H1 (cell line): Measurements from ENCODE around the gene TLR1. TPM values are rescaled to one million over a fixed set of nuclear protein-coding genes. Genes with fewer than 3 reads are reported as not detected.

Source experiments
- CTCF ChIA-PET: fragments of 300-600 bp; sonication (Branson Sonifier 250); formaldehyde crosslinking; loops from one replicate; lab custom pipeline; 2021; ENCODE audit not compliant: partially characterized antibody; lab: Charles Lee
- POLR2A ChIA-PET: fragments of 300-600 bp; sonication (Branson Sonifier 250); formaldehyde crosslinking; loops from one replicate; lab custom pipeline; 2021; ENCODE audit warnings: inconsistent platforms; ENCODE audit not compliant: partially characterized antibody; lab: Charles Lee
- DNase-seq, 2 experiments: peaks; one replicate each; pipeline versions ENCODE4 v3.0.0 to v3.0.0-alpha.2; 2010 to 2022; ENCODE audit warnings: low spot score in 2 of 2, low read depth in 1 of 2, mixed read lengths in 1 of 2
- FAIRE-seq: peaks from 2 replicates; lab custom pipeline; 2011; peaks lifted over from hg19 to GRCh38; lab: Jason Lieb, UNC
- H2AFZ ChIP-seq: 2 replicates; pipeline ENCODE4 v1.8.1; 2012; ENCODE audit warnings: low read length, inconsistent platforms
- H2AK5ac ChIP-seq: 2 replicates; pipeline ENCODE4 v1.6.1; 2013; ENCODE audit warnings: low read depth, low read length
- H2BK120ac ChIP-seq: replicated peaks from 2 replicates; pipeline ENCODE3; 2013; ENCODE audit warnings: low read depth, low read length, inconsistent platforms
- H2BK12ac ChIP-seq: 2 replicates; pipeline ENCODE4 v1.6.1; 2013; ENCODE audit warnings: low read depth, low read length
- H2BK15ac ChIP-seq: 2 replicates; pipeline ENCODE4 v1.6.1; 2013; ENCODE audit warnings: low read length
- H2BK20ac ChIP-seq: 2 replicates; pipeline ENCODE4 v1.6.1; 2013; ENCODE audit warnings: low read length
- H2BK5ac ChIP-seq: 2 replicates; pipeline ENCODE4 v1.6.1; 2013; ENCODE audit warnings: low read depth, low read length
- H3K14ac ChIP-seq: 2 replicates; pipeline ENCODE4 v1.6.1; 2013; ENCODE audit warnings: inconsistent platforms; ENCODE audit not compliant: insufficient read length
- H3K18ac ChIP-seq: 2 replicates; pipeline ENCODE4 v1.6.1; 2013; ENCODE audit warnings: low read length; ENCODE audit errors: extremely low read depth
- H3K23ac ChIP-seq: 2 replicates; pipeline ENCODE4 v1.6.1; 2013; ENCODE audit warnings: inconsistent platforms; ENCODE audit not compliant: insufficient read length
- H3K23me2 ChIP-seq: 2 replicates; pipeline ENCODE4 v1.6.1; 2013; ENCODE audit warnings: low read depth, low read length
- H3K27ac ChIP-seq: 2 replicates; pipeline ENCODE4 v1.6.1; 2011; ENCODE audit warnings: low read depth, low read length, inconsistent platforms
- H3K27me3 ChIP-seq, 4 experiments: replicated peaks in 1 of 4; 1 replicate in 1 of 4; 2 replicates in 3 of 4; pipeline versions ENCODE4 v1.6.1 to v1.8.1; 2011 to 2013; ENCODE audit warnings: low read length in 3 of 4, mild to moderate bottlenecking in 3 of 4, inconsistent platforms in 2 of 4, mixed read lengths in 2 of 4, moderate library complexity in 1 of 4; ENCODE audit not compliant: control insufficient read depth in 3 of 4, insufficient read depth in 3 of 4; ENCODE audit errors: extremely low read depth in 1 of 4
- H3K36me3 ChIP-seq, 4 experiments: 2 replicates each; pipeline versions ENCODE4 v1.6.1 to v1.8.1; 2011 to 2013; ENCODE audit warnings: mild to moderate bottlenecking in 4 of 4, low read length in 3 of 4, moderate library complexity in 2 of 4, control low read depth in 1 of 4, inconsistent platforms in 1 of 4; ENCODE audit not compliant: insufficient read depth in 4 of 4, control insufficient read depth in 2 of 4
- H3K4ac ChIP-seq: replicated peaks from 2 replicates; pipeline ENCODE3; 2013; ENCODE audit warnings: low read length, low read depth, mixed read lengths, inconsistent platforms; ENCODE audit not compliant: insufficient read length
- H3K4me1 ChIP-seq, 4 experiments: replicated peaks in 1 of 4; 1 replicate in 1 of 4; 2 replicates in 3 of 4; pipeline versions ENCODE4 v1.6.1 to v1.8.1; 2011 to 2013; ENCODE audit warnings: low read length in 3 of 4, inconsistent platforms in 2 of 4, mixed read lengths in 1 of 4; ENCODE audit not compliant: insufficient read depth in 4 of 4, control insufficient read depth in 3 of 4
- H3K4me2 ChIP-seq, 2 experiments: 2 replicates each; pipeline versions ENCODE4 v1.6.1 to v1.8.1; 2011 to 2013; ENCODE audit warnings: low read depth in 2 of 2, low read length in 2 of 2, control low read depth in 1 of 2, inconsistent platforms in 1 of 2, mild to moderate bottlenecking in 1 of 2; ENCODE audit not compliant: insufficient read depth in 1 of 2
- H3K4me3 ChIP-seq, 4 experiments: fragments of 200-600, 300-600 bp in 1 of 4; sonication (generic), shearing (Covaris generic), sonication (Bioruptor Twin) in 1 of 4; 2 replicates each; pipeline versions ENCODE4 v1.5.1 to v1.8.1; 2011 to 2016; ENCODE audit warnings: low read length in 4 of 4, low read depth in 3 of 4, control low read depth in 2 of 4, inconsistent platforms in 2 of 4, mild to moderate bottlenecking in 2 of 4, mixed read lengths in 1 of 4, moderate library complexity in 1 of 4; ENCODE audit not compliant: insufficient read depth in 2 of 4; ENCODE audit errors: extremely low read depth in 1 of 4
- H3K56ac ChIP-seq: replicated peaks from 2 replicates; pipeline ENCODE3; 2013; ENCODE audit warnings: low read depth, mild to moderate bottlenecking, mixed read lengths, low read length, inconsistent platforms; ENCODE audit not compliant: insufficient read length
- H3K79me1 ChIP-seq: 2 replicates; pipeline ENCODE4 v1.6.1; 2013; ENCODE audit warnings: low read depth, low read length, control low read depth
- H3K79me2 ChIP-seq, 2 experiments: 2 replicates each; pipeline versions ENCODE4 v1.6.1 to v1.8.1; 2012 to 2013; ENCODE audit warnings: low read length in 2 of 2, mild to moderate bottlenecking in 2 of 2, inconsistent platforms in 1 of 2; ENCODE audit not compliant: insufficient read depth in 2 of 2, control insufficient read depth in 1 of 2
- H3K9ac ChIP-seq, 4 experiments: replicated peaks in 1 of 4; 1 replicate in 1 of 4; 2 replicates in 3 of 4; pipeline versions ENCODE4 v1.6.1 to v1.8.1; 2011 to 2013; ENCODE audit warnings: low read depth in 3 of 4, low read length in 3 of 4, control low read depth in 2 of 4, mild to moderate bottlenecking in 2 of 4, moderate library complexity in 2 of 4, inconsistent platforms in 1 of 4; ENCODE audit errors: extremely low read depth in 1 of 4
- H3K9me3 ChIP-seq, 2 experiments: 2 replicates each; pipeline versions ENCODE4 v1.6.1 to v1.8.1; 2012 to 2013; ENCODE audit warnings: mild to moderate bottlenecking in 2 of 2, moderate library complexity in 2 of 2, control low read depth in 1 of 2, inconsistent platforms in 1 of 2, low read depth in 1 of 2, low read length in 1 of 2, mixed read lengths in 1 of 2; ENCODE audit not compliant: insufficient read depth in 2 of 2
- H4K20me1 ChIP-seq, 2 experiments: replicated peaks in 1 of 2; 2 replicates each; pipeline versions ENCODE3 to v1.8.1; 2011 to 2013; ENCODE audit warnings: inconsistent platforms in 2 of 2, low read length in 2 of 2, mild to moderate bottlenecking in 1 of 2; ENCODE audit not compliant: insufficient read depth in 2 of 2, control insufficient read depth in 1 of 2
- H4K5ac ChIP-seq: 2 replicates; pipeline ENCODE4 v1.6.1; 2013; ENCODE audit warnings: low read length, low read depth, mixed read lengths, inconsistent platforms; ENCODE audit not compliant: insufficient read length
- H4K8ac ChIP-seq: 2 replicates; pipeline ENCODE4 v1.8.0; 2013; ENCODE audit warnings: mild to moderate bottlenecking, moderate library complexity, low read length, inconsistent platforms; ENCODE audit not compliant: insufficient read depth; ENCODE audit errors: extremely low read depth
- H4K91ac ChIP-seq: replicated peaks from 2 replicates; pipeline ENCODE3; 2013; ENCODE audit warnings: low read length, mixed read lengths, inconsistent platforms; ENCODE audit not compliant: insufficient read length
- ASH2L ChIP-seq: fragments of 200-600, 300-600 bp; sonication (generic); IDR thresholded peaks from one replicate; pipeline ENCODE4 v1.7.1; 2017; ENCODE audit warnings: low read length
- EZH2 ChIP-seq: fragments of 200-600 bp; sonication (generic); IDR thresholded peaks from 2 replicates; pipeline ENCODE4 v1.7.1; 2012; ENCODE audit warnings: low read depth, mild to moderate bottlenecking, moderate library complexity, low read length, inconsistent platforms; ENCODE audit not compliant: severe bottlenecking
- GABPA ChIP-seq: IDR thresholded peaks from 2 replicates; pipeline ENCODE4 v1.6.1; 2011; ENCODE audit warnings: mild to moderate bottlenecking, low read length, moderate library complexity, borderline replicate concordance; ENCODE audit not compliant: insufficient read depth
- GTF2F1 ChIP-seq: IDR thresholded peaks from 2 replicates; pipeline ENCODE4 v1.6.1; 2012; ENCODE audit warnings: low read depth, low read length, improper control_type of control experiment, borderline replicate concordance
- NRF1 ChIP-seq: IDR thresholded peaks from 2 replicates; pipeline ENCODE4 v1.6.1; 2011; ENCODE audit warnings: mild to moderate bottlenecking, low read depth, low read length, improper control_type of control experiment
- PHF8 ChIP-seq: fragments of 200-600 bp; sonication (generic); conservative IDR thresholded peaks from 2 replicates; pipeline ENCODE4 v1.7.1; 2012; ENCODE audit warnings: low read depth, mild to moderate bottlenecking, inconsistent platforms, low read length, moderate library complexity
- RAD21 ChIP-seq, 2 experiments: IDR thresholded peaks in 1 of 2; conservative IDR thresholded peaks in 1 of 2; 2 replicates each; pipeline ENCODE4 v1.6.1; 2011; ENCODE audit warnings: low read depth in 2 of 2, low read length in 2 of 2, improper control_type of control experiment in 1 of 2, inconsistent platforms in 1 of 2, mild to moderate bottlenecking in 1 of 2, moderate library complexity in 1 of 2
- RBBP5 ChIP-seq: IDR thresholded peaks from 2 replicates; pipeline ENCODE4 v1.7.1; 2012; ENCODE audit warnings: low read depth, mild to moderate bottlenecking, inconsistent platforms, low read length, moderate library complexity, borderline replicate concordance
- WGBS, 2 experiments: shearing (Covaris generic) in 1 of 2; methylation state at CpG; one replicate each; pipeline versions ENCODE4 v1.1.6 to v1.1.7; 2013 to 2015; ENCODE audit warnings: low lambda C conversion rate in 2 of 2, mixed read lengths in 2 of 2, inconsistent platforms in 1 of 2, low coverage in 1 of 2, missing lambda C conversion rate in 1 of 2; ENCODE audit not compliant: insufficient replicate concordance in 2 of 2, insufficient coverage in 1 of 2, insufficient read length in 1 of 2; ENCODE audit errors: extremely low coverage in 1 of 2, missing lambda C conversion rate in 1 of 2; 5-methylcytosine and 5-hydroxymethylcytosine counted together
- polyA plus RNA-seq, 7 experiments: library from polyadenylated mRNA; depleted of rRNA in 3 of 7; stranded (reverse) in 5 of 7; unstranded in 2 of 7; fragments of >200 nt in 5 of 7; fragments of 200-250 nt in 2 of 7; gene quantifications; 1 replicate in 5 of 7; 2 replicates in 1 of 7; 4 replicates in 1 of 7; pipeline versions ENCODE4 v1.2.1 to v1.2.3, GENCODE V29; 2011 to 2013; ENCODE audit warnings: missing spikeins in 2 of 7, mixed read lengths in 2 of 7
- total RNA-seq: library from RNA; stranded (reverse); fragmentation: NEBNext Ultra II Directional; extraction: Animal tissue kit (Norgen Biotek cat#: 25700); gene quantifications from 2 replicates; pipeline ENCODE4 v1.2.1, GENCODE V29; 2021
- TF ChIP-seq, protein P1 (sequence below): IDR thresholded peaks from 2 replicates; pipeline ENCODE4 v1.6.1; 2011; ENCODE audit warnings: low read length, improper control_type of control experiment
- TF ChIP-seq, protein P2 (sequence below): IDR thresholded peaks from 2 replicates; pipeline ENCODE4 v1.6.1; 2012; ENCODE audit warnings: inconsistent platforms

TLR1 gene
- total and polyA plus RNA-seq, 2 of the 8 experiments (the other 6 are each of a cell fraction or from before 2014, with no cell fraction given) = not detected

DNA sequence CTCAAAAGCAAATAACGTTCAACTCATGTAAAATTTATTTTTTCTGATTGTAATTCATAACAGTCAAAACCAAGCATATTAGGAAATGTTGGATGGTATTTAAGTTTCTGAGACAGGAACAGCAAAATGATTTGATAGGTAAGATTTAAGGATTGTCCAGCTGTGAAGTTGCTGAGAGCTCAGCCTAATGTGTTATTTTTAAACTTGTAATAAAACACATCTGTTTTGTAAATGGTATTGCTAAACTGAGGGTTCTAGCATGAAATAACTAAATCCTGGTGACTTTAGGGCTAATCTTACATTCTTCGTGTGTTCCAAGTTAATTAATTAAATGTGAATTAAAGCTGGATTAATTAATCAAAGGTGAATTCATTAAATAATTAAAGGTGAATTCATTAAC lies 35.1 kb downstream of the TLR1 start:
- no peak for FAIRE-seq

More for the DNA sequence above, 35.1 kb downstream of the TLR1 start:
- no peaks in the 10 kb centered on the region for H3K79me1 ChIP-seq
- no peak overlapping the region for H4K8ac ChIP-seq
- H2AFZ ChIP-seq = no peak overlapping the region
- no peak overlapping the region for H2BK12ac ChIP-seq
- no peak overlapping the region for H3K14ac ChIP-seq
- no peaks in the 10 kb centered on the region for H3K36me3 ChIP-seq
- H4K5ac ChIP-seq = no peak overlapping the region
- no peak overlapping the region for H2AK5ac ChIP-seq
- H3K23me2 ChIP-seq = no peaks in the 10 kb centered on the region
- H3K18ac ChIP-seq = no peak overlapping the region
- no peak overlapping the region for H2BK15ac ChIP-seq
- no peak overlapping the region for H2BK20ac ChIP-seq
- H2BK120ac ChIP-seq = no peak overlapping the region
- DNase-seq = no peak
- CTCF ChIA-PET = interaction anchor here (4.4 to 8.0 kb wide), 2 partner anchors 11 to 13 kb away, joined by 32 to 77 read pairs; partner anchors contain the start of gene TLR10
- no peak overlapping the region for H2BK5ac ChIP-seq
- H3K79me2 ChIP-seq = no peaks in the 10 kb centered on the region
- H3K27ac ChIP-seq = no peak overlapping the region
- no peak overlapping the region for H3K9ac ChIP-seq
- H4K91ac ChIP-seq = no peak overlapping the region
- no peak overlapping the region for H3K4ac ChIP-seq
- no peak overlapping the region for H3K4me2 ChIP-seq
- no peak overlapping the region for H3K56ac ChIP-seq
- no peak overlapping the region for H3K4me3 ChIP-seq
- TF ChIP-seq RAD21 (IDR thresholded peaks at IDR 0.05 in 1 of 2, conservative IDR thresholded peaks at IDR 0.05 in 1 of 2; ENCODE audit: low read depth in 2 of 2, low read length in 2 of 2) (no peak), PHF8 (no peak), ASH2L (no peak), RBBP5 (no peak), NRF1 (no peak), EZH2 (no peak), GABPA (no peak), GTF2F1 (no peak)
- TF ChIP-seq, protein P1, sequence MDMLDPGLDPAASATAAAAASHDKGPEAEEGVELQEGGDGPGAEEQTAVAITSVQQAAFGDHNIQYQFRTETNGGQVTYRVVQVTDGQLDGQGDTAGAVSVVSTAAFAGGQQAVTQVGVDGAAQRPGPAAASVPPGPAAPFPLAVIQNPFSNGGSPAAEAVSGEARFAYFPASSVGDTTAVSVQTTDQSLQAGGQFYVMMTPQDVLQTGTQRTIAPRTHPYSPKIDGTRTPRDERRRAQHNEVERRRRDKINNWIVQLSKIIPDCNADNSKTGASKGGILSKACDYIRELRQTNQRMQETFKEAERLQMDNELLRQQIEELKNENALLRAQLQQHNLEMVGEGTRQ = no peak
- TF ChIP-seq, protein P2, sequence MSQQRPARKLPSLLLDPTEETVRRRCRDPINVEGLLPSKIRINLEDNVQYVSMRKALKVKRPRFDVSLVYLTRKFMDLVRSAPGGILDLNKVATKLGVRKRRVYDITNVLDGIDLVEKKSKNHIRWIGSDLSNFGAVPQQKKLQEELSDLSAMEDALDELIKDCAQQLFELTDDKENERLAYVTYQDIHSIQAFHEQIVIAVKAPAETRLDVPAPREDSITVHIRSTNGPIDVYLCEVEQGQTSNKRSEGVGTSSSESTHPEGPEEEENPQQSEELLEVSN = no peak
- TF ChIP-seq, all 59 proteins: peak for 0
- H3K27me3 ChIP-seq = no peaks in the 10 kb centered on the region
- POLR2A ChIA-PET = no interaction called here
- no peaks in the 10 kb centered on the region for H3K4me1 ChIP-seq
- no peak overlapping the region for H3K23ac ChIP-seq
- H3K9me3 ChIP-seq = no peaks in the 10 kb centered on the region
- no peaks in the 10 kb centered on the region for H4K20me1 ChIP-seq
- 77% methylated on average over 2 of the region's 2 CpGs; no CpG with 5 or more reads in 1 of the 2 experiments for WGBS, 2 experiments
